DOHH2 (cell line): ENCODE data around the gene OR52K1.

Source experiments
- H3F3A ChIP-seq: fragments of 200-600 bp; sonication (generic), shearing (Covaris generic); 2 replicates; pipeline ENCODE4 v1.6.0; 2016; ENCODE audit warnings: antibody characterized with exemption, mild to moderate bottlenecking; ENCODE audit not compliant: control insufficient read depth, insufficient read depth
- H3K27ac ChIP-seq: fragments of 200-600 bp; sonication (generic); 2 replicates; pipeline ENCODE4 v1.5.1; 2014; ENCODE audit warnings: low read depth, mild to moderate bottlenecking, low read length, moderate library complexity
- H3K27me3 ChIP-seq: fragments of 200-600 bp; sonication (generic); 2 replicates; pipeline ENCODE4 v1.6.1; 2014; ENCODE audit warnings: mild to moderate bottlenecking, low read length, mixed read lengths; ENCODE audit not compliant: control insufficient read depth
- H3K36me3 ChIP-seq: fragments of 200-600 bp; sonication (generic); 2 replicates; pipeline ENCODE4 v1.6.1; 2014; ENCODE audit warnings: mild to moderate bottlenecking, low read length, moderate library complexity, mixed read lengths; ENCODE audit not compliant: control insufficient read depth
- H3K4me1 ChIP-seq: fragments of 200-600 bp; sonication (generic); 2 replicates; pipeline ENCODE4 v1.6.1; 2014; ENCODE audit warnings: mild to moderate bottlenecking, low read length, mixed read lengths; ENCODE audit not compliant: control insufficient read depth
- H3K4me2 ChIP-seq: fragments of 200-600 bp; sonication (generic); 2 replicates; pipeline ENCODE4 v1.6.0; 2014; ENCODE audit warnings: mild to moderate bottlenecking, low read length, moderate library complexity
- H3K4me3 ChIP-seq: fragments of 200-600 bp; sonication (generic); 2 replicates; pipeline ENCODE4 v1.5.1; 2014; ENCODE audit warnings: mild to moderate bottlenecking, low read length, mixed read lengths
- H3K79me2 ChIP-seq: fragments of 200-600 bp; sonication (generic); 2 replicates; pipeline ENCODE4 v1.6.1; 2014; ENCODE audit warnings: mild to moderate bottlenecking, low read length, mixed read lengths; ENCODE audit not compliant: control insufficient read depth
- H3K9me2 ChIP-seq: fragments of 200-600 bp; sonication (generic); replicated peaks from 2 replicates; pipeline ENCODE4 v1.6.1; 2014; ENCODE audit warnings: mild to moderate bottlenecking, low read length, mixed read lengths; ENCODE audit not compliant: control insufficient read depth
- H3K9me3 ChIP-seq: fragments of 200-600 bp; sonication (generic); 2 replicates; pipeline ENCODE4 v1.6.1; 2014; ENCODE audit warnings: antibody characterized with exemption, low read length, mixed read lengths; ENCODE audit not compliant: control insufficient read depth, insufficient read depth
- H4K20me1 ChIP-seq: fragments of 200-600 bp; sonication (generic); 2 replicates; pipeline ENCODE4 v1.6.0; 2014; ENCODE audit warnings: low read depth, mild to moderate bottlenecking, antibody characterized with exemption, low read length, moderate library complexity; ENCODE audit not compliant: control insufficient read depth, insufficient read depth
- EZH2phosphoT487 ChIP-seq: fragments of 200-600 bp; sonication (generic); IDR thresholded peaks from 2 replicates; pipeline ENCODE4 v1.6.1; 2017; ENCODE audit warnings: borderline replicate concordance, mild to moderate bottlenecking, antibody characterized with exemption, low read length, moderate library complexity, mixed read lengths
- TF ChIP-seq, protein P1 (sequence below): fragments of 200-600 bp; sonication (generic); IDR thresholded peaks from one replicate; pipeline ENCODE4 v1.5.1; 2014; ENCODE audit warnings: antibody characterized with exemption, mild to moderate bottlenecking, low read depth, low read length; ENCODE audit not compliant: poor library complexity, severe bottlenecking

Gene OR52K1

DNA sequence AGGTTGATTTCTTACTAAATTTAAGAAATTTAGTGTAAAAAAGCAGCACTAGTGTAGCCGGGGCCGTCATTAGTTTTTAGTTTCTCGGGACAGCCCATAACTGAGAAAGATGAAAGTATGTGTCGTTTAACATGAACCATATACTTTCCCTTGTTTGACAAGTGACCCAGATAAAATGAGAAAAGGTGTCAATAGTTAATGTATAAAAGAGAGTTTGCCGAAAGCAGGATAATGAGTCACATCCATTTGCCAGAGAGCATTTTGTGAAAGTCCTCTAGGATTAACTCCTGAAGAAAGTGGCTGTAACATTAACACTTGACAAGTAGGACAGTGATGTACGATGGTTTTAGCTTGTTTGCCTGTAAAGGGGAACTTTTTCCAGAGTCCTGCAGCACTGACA, 13.5 kb downstream of the OR52K1 start:
- Histone ChIP-seq H3K36me3 (no peaks in the 10 kb centered on the region), H3K27me3 (peaks cover under 1% of the 10 kb centered on the region; the same call in 1 of the 2 replicates), H3K9me3 (no peaks in the 10 kb centered on the region), H3K4me1 (no peaks in the 10 kb centered on the region), H3K4me3 (no peak overlapping the region), H3K79me2 (no peaks in the 10 kb centered on the region), H3F3A (no peaks in the 10 kb centered on the region), H3K9me2 (no peaks in the 10 kb centered on the region), H4K20me1 (no peaks in the 10 kb centered on the region), H3K27ac (no peak overlapping the region), H3K4me2 (no peak overlapping the region)
- TF ChIP-seq EZH2phosphoT487: no peak
- TF ChIP-seq, protein P1, sequence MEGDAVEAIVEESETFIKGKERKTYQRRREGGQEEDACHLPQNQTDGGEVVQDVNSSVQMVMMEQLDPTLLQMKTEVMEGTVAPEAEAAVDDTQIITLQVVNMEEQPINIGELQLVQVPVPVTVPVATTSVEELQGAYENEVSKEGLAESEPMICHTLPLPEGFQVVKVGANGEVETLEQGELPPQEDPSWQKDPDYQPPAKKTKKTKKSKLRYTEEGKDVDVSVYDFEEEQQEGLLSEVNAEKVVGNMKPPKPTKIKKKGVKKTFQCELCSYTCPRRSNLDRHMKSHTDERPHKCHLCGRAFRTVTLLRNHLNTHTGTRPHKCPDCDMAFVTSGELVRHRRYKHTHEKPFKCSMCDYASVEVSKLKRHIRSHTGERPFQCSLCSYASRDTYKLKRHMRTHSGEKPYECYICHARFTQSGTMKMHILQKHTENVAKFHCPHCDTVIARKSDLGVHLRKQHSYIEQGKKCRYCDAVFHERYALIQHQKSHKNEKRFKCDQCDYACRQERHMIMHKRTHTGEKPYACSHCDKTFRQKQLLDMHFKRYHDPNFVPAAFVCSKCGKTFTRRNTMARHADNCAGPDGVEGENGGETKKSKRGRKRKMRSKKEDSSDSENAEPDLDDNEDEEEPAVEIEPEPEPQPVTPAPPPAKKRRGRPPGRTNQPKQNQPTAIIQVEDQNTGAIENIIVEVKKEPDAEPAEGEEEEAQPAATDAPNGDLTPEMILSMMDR: no peak

- no peaks in the 10 kb centered on the region for H4K20me1 ChIP-seq
- H3K79me2 ChIP-seq: no peaks in the 10 kb centered on the region
- H3K4me2 ChIP-seq: no peak overlapping the region
- no peaks in the 10 kb centered on the region for H3K36me3 ChIP-seq
- no peaks in the 10 kb centered on the region for H3K4me1 ChIP-seq
- no peak overlapping the region for H3K27ac ChIP-seq
- no peak overlapping the region for H3K4me3 ChIP-seq
- no peaks in the 10 kb centered on the region for H3F3A ChIP-seq
- H3K27me3 ChIP-seq: peaks cover 3% of the 10 kb centered on the region; the same call in 1 of the 2 replicates
- no peaks in the 10 kb centered on the region for H3K9me2 ChIP-seq
- H3K9me3 ChIP-seq: no peaks in the 10 kb centered on the region
- TF ChIP-seq, protein P1: no peak
- TF ChIP-seq EZH2phosphoT487: no peak
Observed at GRCh38 chr11:4496557-4497248, 14.3 kb downstream of the OR52K1 start.

- no peak overlapping the region for H3K27ac ChIP-seq
- no peak overlapping the region for H3K4me3 ChIP-seq
- no peaks in the 10 kb centered on the region for H3K27me3 ChIP-seq
- H4K20me1 ChIP-seq: no peaks in the 10 kb centered on the region
- H3K9me2 ChIP-seq: no peaks in the 10 kb centered on the region
- H3K4me1 ChIP-seq: no peaks in the 10 kb centered on the region
- no peaks in the 10 kb centered on the region for H3K79me2 ChIP-seq
- no peaks in the 10 kb centered on the region for H3K36me3 ChIP-seq
- no peaks in the 10 kb centered on the region for H3K9me3 ChIP-seq
- H3K4me2 ChIP-seq: no peak overlapping the region
- H3F3A ChIP-seq: no peaks in the 10 kb centered on the region
- TF ChIP-seq, protein P1: no peak
- no peak for TF ChIP-seq EZH2phosphoT487
Observed at GRCh38 chr11:4508886-4509285, 26.4 kb downstream of the OR52K1 start.
